ENCODE results near the gene SERTAD3. TPM values are rescaled to one million over a fixed set of nuclear protein-coding genes. Genes with fewer than 3 reads are reported as not detected.

SERTAD3 gene
- total RNA-seq, 1 experiment from 2014 or later, result 26.3 TPM

DNA sequence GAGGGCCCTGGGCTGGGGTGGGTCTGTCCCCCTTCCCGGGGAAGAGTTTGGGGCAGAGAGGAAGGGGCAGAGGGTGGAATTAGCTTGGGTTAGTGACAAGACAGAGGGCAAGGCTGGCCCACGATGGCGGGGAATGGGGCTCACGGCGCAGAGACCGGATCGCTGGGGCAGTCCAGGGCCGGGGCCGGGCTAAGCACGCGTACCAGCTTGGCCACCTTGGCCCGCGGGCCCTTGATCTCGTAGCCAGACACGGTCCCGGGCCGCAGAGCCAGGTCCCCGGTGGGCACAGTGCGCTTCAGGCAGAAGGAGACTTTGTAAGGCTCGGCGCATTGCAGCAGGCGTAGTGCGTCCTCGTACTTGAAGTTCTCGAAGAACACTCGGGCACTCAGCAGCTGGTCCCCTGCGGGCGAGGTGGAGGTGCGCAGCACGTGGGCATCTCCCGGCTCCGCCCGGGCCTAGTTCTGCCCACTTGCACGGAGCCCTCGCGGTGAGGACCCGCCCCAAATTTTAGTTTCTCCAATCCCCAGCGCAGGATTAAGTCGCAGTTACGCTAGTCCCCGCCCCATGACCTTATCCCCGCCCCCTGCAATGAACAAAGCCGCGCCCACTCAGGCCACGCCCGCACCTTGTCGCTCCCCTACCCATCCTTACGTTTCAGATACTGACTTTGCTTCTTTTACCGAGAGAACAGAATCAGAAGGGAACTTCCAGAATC lies 45.6 kb downstream of the SERTAD3 start:
- intact Hi-C loops (cut with micrococcal nuclease; ENCODE audit: unreplicated experiment), result no loop called here
- no peaks in the 10 kb centered on the region for H3K4me1 ChIP-seq (ENCODE audit: insufficient read depth, low read length, poor library complexity, severe bottlenecking)
- CTCF ChIA-PET, result no interaction called here
- no peak for TF ChIP-seq EZH2 (IDR thresholded peaks at IDR 0.05; ENCODE audit: borderline replicate concordance, low read depth, low read length, poor library complexity, severe bottlenecking)
- H3K4me3 ChIP-seq (ENCODE audit: low read depth, low read length, poor library complexity, severe bottlenecking), result no peak overlapping the region
- H3K36me3 ChIP-seq (ENCODE audit: insufficient read depth, low read length, poor library complexity, severe bottlenecking), result no peaks in the 10 kb centered on the region
- no TSS peak for BruUV-seq (replicated peaks)
- no peak for DNase-seq (ENCODE audit: low spot score)
- POLR2A ChIA-PET (ENCODE audit: low non-redundant PET), result no interaction called here
- H3K9me3 ChIP-seq (ENCODE audit: low read depth, low read length, poor library complexity, severe bottlenecking), result no peaks in the 10 kb centered on the region
- no peak overlapping the region for H3K27ac ChIP-seq (ENCODE audit: low read depth, low read length, poor library complexity, severe bottlenecking)
- H3K27me3 ChIP-seq (replicated peaks; ENCODE audit: insufficient read depth, low read depth, low read length, poor library complexity), result no peaks in the 10 kb centered on the region

DNA sequence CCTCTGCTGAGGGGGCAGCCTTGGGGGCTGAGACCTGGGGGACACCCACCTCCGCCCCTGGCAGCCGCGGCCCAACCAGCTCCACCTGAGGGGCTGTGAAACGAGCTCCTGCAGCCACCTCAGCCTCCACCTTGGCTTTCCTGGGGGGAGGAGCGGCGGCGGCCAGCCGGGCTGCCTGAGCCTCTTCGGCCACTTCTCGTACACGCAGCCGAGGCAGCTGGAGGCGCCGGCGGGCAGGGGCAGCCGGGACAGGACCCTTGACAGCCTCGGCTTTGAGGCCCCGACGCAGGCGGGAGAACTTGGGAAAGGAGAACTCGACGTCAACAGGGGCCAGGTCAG lies 46.6 kb downstream of the SERTAD3 start:
- H3K27ac ChIP-seq (ENCODE audit: low read depth, low read length, poor library complexity, severe bottlenecking), result no peak overlapping the region
- no peaks in the 10 kb centered on the region for H3K4me1 ChIP-seq (ENCODE audit: insufficient read depth, low read length, poor library complexity, severe bottlenecking)
- intact Hi-C loops (cut with micrococcal nuclease; ENCODE audit: unreplicated experiment), result no loop called here
- no peaks in the 10 kb centered on the region for H3K27me3 ChIP-seq (replicated peaks; ENCODE audit: insufficient read depth, low read depth, low read length, poor library complexity)
- TF ChIP-seq EZH2 (IDR thresholded peaks at IDR 0.05; ENCODE audit: borderline replicate concordance, low read depth, low read length, poor library complexity, severe bottlenecking), result no peak
- TF ChIP-seq, protein P1, sequence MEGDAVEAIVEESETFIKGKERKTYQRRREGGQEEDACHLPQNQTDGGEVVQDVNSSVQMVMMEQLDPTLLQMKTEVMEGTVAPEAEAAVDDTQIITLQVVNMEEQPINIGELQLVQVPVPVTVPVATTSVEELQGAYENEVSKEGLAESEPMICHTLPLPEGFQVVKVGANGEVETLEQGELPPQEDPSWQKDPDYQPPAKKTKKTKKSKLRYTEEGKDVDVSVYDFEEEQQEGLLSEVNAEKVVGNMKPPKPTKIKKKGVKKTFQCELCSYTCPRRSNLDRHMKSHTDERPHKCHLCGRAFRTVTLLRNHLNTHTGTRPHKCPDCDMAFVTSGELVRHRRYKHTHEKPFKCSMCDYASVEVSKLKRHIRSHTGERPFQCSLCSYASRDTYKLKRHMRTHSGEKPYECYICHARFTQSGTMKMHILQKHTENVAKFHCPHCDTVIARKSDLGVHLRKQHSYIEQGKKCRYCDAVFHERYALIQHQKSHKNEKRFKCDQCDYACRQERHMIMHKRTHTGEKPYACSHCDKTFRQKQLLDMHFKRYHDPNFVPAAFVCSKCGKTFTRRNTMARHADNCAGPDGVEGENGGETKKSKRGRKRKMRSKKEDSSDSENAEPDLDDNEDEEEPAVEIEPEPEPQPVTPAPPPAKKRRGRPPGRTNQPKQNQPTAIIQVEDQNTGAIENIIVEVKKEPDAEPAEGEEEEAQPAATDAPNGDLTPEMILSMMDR (conservative IDR thresholded peaks at IDR 0.05; ENCODE audit: low read depth, low read length), result no peak
- ChIA-PET CTCF (no interaction called here), POLR2A (ENCODE audit: low non-redundant PET) (no interaction called here)
- no peak for DNase-seq (ENCODE audit: low spot score)
- H3K9me3 ChIP-seq (ENCODE audit: low read depth, low read length, poor library complexity, severe bottlenecking), result no peaks in the 10 kb centered on the region
- no TSS peak for BruUV-seq (replicated peaks)
- H3K36me3 ChIP-seq (ENCODE audit: insufficient read depth, low read length, poor library complexity, severe bottlenecking), result no peaks in the 10 kb centered on the region
- no peak overlapping the region for H3K4me3 ChIP-seq (ENCODE audit: low read depth, low read length, poor library complexity, severe bottlenecking)

DNA sequence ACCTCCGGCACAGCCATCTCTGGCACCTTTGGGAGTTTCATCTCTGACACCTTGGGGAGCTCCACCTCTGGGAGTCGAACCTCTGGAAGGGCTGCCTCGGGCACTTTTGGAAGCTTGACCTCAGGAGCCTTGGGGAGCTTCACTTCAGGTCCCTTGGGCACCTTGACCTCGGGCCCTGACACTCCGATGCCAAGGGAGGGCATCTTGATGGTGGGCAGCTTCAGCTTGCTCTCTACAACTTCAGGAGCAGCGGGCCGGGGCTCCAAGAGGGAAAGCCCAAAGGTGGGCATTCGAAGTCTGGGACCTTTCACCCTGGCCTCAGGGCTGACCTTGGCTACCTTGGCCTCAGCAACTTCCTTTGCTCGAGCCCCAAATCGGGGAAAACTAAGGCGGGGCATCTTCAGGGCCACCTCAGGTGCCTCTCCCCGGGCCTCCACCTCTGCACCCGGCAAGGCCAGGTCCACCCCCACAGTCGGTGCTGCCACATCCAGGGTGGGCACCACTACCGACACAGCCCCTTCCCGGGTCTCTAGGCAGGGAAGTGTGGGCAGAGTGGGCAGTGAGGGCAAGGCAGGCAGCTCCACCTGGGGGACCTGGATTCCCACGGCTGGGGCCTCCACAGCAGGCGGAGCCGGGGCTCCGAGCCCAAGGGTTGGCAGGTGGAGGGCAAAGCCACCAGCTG lies 47.1 kb downstream of the SERTAD3 start:
- no TSS peak for BruUV-seq (replicated peaks)
- Histone ChIP-seq H3K27me3 (replicated peaks; ENCODE audit: insufficient read depth, low read depth, low read length, poor library complexity) (no peaks in the 10 kb centered on the region), H3K9me3 (ENCODE audit: low read depth, low read length, poor library complexity, severe bottlenecking) (no peaks in the 10 kb centered on the region), H3K4me3 (ENCODE audit: low read depth, low read length, poor library complexity, severe bottlenecking) (no peak overlapping the region), H3K27ac (ENCODE audit: low read depth, low read length, poor library complexity, severe bottlenecking) (no peak overlapping the region), H3K36me3 (ENCODE audit: insufficient read depth, low read length, poor library complexity, severe bottlenecking) (no peaks in the 10 kb centered on the region), H3K4me1 (ENCODE audit: insufficient read depth, low read length, poor library complexity, severe bottlenecking) (no peaks in the 10 kb centered on the region)
- CTCF ChIA-PET, result no interaction called here
- POLR2A ChIA-PET (ENCODE audit: low non-redundant PET), result no interaction called here
- intact Hi-C loops (cut with micrococcal nuclease; ENCODE audit: unreplicated experiment), result no loop called here
- TF ChIP-seq EZH2 (IDR thresholded peaks at IDR 0.05; ENCODE audit: borderline replicate concordance, low read depth, low read length, poor library complexity, severe bottlenecking), result no peak
- TF ChIP-seq, protein P1 (conservative IDR thresholded peaks at IDR 0.05; ENCODE audit: low read depth, low read length), result no peak
- DNase-seq (ENCODE audit: low spot score), result no peak

All from A673 (cell line).